Measurements from ENCODE around the gene HNRNPU. TPM values are rescaled to one million over a fixed set of nuclear protein-coding genes. Genes with fewer than 3 reads are reported as not detected.

The HNRNPU gene
- total RNA-seq, 1 donor from 2014 or later = 214 TPM

- DNase-seq (ENCODE audit: low read depth) = peak; percentile 96
These were observed 1.4 kb downstream of the HNRNPU start for GRCh38 chr1:244862699-244863490.

- peak; percentile 20 for DNase-seq (ENCODE audit: low read depth)
These were observed 2.0 kb downstream of the HNRNPU start for GRCh38 chr1:244862354-244862698.

- DNase-seq (ENCODE audit: low read depth) = no peak
These were observed 2.7 kb downstream of the HNRNPU start for GRCh38 chr1:244861683-244862082.

GRCh38 chr1:244860914-244861610 lies 3.3 kb downstream of the HNRNPU start:
- no peak for DNase-seq (ENCODE audit: low read depth)

GRCh38 chr1:244860078-244860477 lies 4.3 kb downstream of the HNRNPU start:
- DNase-seq (ENCODE audit: low read depth) = no peak

- no peak for DNase-seq (ENCODE audit: low read depth)
These were observed 6.0 kb downstream of the HNRNPU start for GRCh38 chr1:244858357-244858756.

GRCh38 chr1:244857761-244858160 lies 6.6 kb downstream of the HNRNPU start:
- DNase-seq (ENCODE audit: low read depth) = no peak

GRCh38 chr1:244854865-244855578 lies 9.3 kb downstream of the HNRNPU start:
- no peak for DNase-seq (ENCODE audit: low read depth)

- no peak for DNase-seq (ENCODE audit: low read depth)
These were observed 10.2 kb downstream of the HNRNPU start for GRCh38 chr1:244854166-244854565.

GRCh38 chr1:244852694-244853093 lies 11.6 kb downstream of the HNRNPU start:
- DNase-seq (ENCODE audit: low read depth) = no peak

- no peak for DNase-seq (ENCODE audit: low read depth)
These were observed 12.7 kb downstream of the HNRNPU start for GRCh38 chr1:244851546-244852231.

- DNase-seq (ENCODE audit: low read depth) = no peak
These were observed 13.4 kb downstream of the HNRNPU start for GRCh38 chr1:244850896-244851295.

- DNase-seq (ENCODE audit: low read depth) = no peak
These were observed 14.1 kb downstream of the HNRNPU start for GRCh38 chr1:244850099-244850852.

GRCh38 chr1:244849189-244849866 lies 15.0 kb downstream of the HNRNPU start:
- no peak for DNase-seq (ENCODE audit: low read depth)

- DNase-seq (ENCODE audit: low read depth) = no peak
These were observed 17.7 kb downstream of the HNRNPU start for GRCh38 chr1:244846653-244847052.

GRCh38 chr1:244844155-244845121 lies 19.9 kb downstream of the HNRNPU start:
- DNase-seq (ENCODE audit: low read depth) = no peak

GRCh38 chr1:244843148-244843978 lies 21.0 kb downstream of the HNRNPU start:
- no peak for DNase-seq (ENCODE audit: low read depth)

GRCh38 chr1:244841273-244841927 lies 22.9 kb downstream of the HNRNPU start:
- no peak for DNase-seq (ENCODE audit: low read depth)
